ENCODE results near the gene ZMIZ1.

ZMIZ1 gene

GRCh38 chr10:79238606-79239005 lies 169.8 kb downstream of the ZMIZ1 start:
- no peak for DNase-seq

DNA sequence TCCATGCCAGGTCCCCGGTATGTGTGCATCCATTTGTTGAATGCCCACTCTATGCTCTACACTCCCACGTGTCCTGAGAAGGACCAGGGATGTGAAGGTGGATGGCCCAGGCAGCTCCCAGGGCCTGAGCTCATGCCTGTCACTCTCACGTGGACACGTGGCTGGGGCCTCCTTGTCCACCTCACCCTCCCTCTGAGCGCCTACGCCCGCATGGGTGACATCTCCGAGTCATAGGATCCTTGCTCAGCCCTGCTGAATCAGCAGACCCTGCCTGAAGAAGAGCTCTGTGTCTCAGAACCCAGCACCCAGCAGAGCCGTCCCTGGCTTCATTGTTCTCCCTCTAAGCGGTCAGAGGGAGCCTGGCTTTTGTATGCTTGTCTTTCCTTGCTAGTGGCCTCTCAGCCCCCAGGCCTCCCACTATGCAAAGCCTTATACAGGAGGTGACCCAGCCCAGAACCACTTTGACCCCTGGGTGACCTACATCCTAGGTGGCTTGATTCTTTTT lies 170.6 kb downstream of the ZMIZ1 start:
- DNase-seq, result no peak

- DNase-seq, result no peak
These were observed 171.3 kb downstream of the ZMIZ1 start for GRCh38 chr10:79239924-79240581.

DNA sequence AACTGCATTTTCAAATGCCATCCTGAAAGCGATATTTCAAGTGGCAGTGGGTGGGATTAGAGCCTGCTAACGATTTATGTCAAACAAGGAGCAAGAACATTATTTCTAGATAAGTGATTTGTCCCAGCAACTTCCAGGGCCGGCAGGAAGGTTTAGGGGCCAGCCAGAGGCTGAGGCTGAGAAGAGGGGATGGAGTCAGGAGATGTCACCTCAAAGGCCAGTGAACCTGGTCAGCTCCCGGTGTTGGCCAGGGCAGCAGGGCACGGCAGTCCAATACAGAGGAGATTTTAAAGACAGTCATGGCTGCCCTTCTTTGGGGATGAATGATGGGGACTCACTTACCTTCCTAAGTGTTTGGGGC lies 172.8 kb downstream of the ZMIZ1 start:
- DNase-seq, result no peak

- peak; percentile 53 for DNase-seq
These were observed 173.3 kb downstream of the ZMIZ1 start for GRCh38 chr10:79241990-79242619.

DNA sequence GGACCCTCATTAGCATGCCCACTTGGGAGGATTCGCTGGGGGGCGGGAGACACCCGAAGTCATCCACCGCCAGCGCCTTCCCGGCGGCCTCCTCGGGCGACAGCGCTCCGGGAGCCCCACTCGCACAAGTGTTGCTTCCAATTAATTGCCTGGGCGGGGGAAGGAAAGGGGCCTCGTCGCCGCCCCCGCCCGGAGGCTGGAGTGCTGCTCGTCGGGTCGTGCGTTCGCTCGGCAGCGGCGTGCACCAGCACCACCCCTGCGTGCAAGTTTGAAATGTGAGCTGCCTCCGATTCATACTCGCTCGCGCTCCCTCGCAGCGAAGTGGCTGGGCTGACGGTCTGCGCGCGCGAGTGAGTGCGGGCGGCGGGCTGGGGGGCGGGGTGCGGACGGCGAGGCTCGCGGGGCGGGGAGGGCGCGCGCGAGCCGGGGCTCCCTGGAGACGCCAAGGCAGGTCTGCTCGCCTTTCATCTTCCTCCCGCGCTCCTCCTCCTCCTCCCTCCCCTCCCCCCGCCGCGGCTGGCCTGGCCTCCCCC lies 173.9 kb downstream of the ZMIZ1 start:
- peak; percentile 51 for DNase-seq

- DNase-seq, result peak; percentile 40
These were observed 174.7 kb downstream of the ZMIZ1 start for GRCh38 chr10:79243181-79244067.

DNA sequence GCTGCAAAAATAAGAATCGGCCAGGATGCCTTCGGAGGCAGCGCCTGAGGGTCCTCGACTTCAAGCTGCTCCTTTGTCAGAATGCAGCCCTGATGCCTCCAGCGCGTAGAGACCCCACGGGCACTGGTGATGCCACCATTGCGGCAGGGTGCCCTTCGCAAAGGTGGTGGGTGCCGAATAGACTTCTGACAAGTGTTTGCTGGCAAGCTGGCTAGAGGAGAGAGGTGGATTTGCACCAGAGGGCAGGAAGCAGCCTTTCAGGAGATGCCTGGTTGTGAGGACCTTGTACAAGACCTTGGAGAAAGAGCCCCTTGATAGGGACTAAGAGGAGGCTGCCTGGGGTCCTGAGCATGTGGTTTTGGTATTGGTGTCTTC lies 175.3 kb downstream of the ZMIZ1 start:
- no peak for DNase-seq

GRCh38 chr10:79244841-79245504 lies 176.2 kb downstream of the ZMIZ1 start:
- DNase-seq, result no peak

GRCh38 chr10:79245539-79246208 lies 176.9 kb downstream of the ZMIZ1 start:
- DNase-seq, result no peak

DNA sequence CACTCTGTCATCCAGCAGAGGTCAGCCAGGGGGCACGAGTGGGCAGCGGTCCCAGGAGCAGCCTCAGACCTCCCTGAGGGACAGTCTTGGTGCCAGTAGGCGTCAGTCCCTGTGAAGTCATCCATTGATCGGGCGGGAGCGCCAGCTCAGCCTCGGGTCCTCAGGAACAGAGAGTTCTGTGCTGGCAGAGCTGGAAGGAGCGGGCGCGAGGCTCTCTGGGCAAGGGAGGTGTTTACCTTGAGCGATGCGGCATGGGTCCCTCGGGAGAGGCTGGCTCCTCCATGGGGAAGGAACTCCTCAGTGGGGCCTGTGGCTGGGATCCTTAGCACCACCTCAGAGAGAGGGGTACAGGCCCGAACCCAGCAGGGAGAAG lies 177.4 kb downstream of the ZMIZ1 start:
- no peak for DNase-seq

GRCh38 chr10:79246606-79247275 lies 178.0 kb downstream of the ZMIZ1 start:
- DNase-seq, result no peak

- no peak for DNase-seq
These were observed 178.8 kb downstream of the ZMIZ1 start for GRCh38 chr10:79247373-79248137.

- no peak for DNase-seq
These were observed 179.8 kb downstream of the ZMIZ1 start for GRCh38 chr10:79248341-79249185.

DNA sequence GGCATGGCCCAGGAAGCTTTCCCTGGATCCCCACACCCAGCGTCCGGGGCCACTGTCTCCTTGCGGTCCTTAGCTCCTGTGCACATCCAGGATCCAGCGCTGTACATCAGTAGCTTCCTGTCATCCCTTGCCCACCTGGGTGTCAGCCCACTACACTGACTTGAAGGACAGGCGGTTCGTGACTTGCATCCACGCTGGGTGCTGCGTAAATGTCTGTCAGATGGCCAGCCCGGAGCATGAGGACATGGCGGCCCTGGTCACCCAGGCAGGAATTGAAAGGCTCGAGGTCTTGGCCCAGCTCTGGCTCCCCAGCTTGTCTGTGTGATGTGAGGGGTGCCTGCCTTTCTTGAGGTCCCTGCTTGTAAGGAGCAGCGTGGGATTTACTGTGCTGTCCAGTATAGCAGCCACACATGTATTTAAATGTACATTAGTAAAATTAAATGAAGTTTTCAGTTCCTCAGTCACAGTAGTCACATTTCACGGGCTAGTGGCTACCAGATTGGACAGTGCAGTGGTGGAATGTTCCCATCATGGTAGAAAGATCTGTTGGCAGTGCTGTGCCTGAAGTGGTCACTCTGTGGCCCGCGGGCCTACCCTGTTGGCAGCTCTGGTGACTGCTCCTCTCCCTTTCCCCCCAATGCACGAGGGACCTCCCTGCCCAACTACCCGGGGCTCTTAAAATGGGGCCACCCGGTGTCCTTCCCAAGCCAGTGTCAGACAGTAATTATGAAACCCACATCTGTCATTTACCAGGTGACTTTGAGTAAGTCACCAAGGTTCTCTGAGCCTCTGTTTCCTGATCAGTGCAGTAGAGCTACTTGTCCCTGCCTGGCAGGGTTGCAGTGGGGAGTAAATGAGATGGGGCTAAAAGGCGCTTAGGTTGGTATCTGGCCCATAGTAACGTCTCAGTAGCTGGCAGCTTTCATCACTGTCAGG lies 180.7 kb downstream of the ZMIZ1 start:
- DNase-seq, result no peak

DNA sequence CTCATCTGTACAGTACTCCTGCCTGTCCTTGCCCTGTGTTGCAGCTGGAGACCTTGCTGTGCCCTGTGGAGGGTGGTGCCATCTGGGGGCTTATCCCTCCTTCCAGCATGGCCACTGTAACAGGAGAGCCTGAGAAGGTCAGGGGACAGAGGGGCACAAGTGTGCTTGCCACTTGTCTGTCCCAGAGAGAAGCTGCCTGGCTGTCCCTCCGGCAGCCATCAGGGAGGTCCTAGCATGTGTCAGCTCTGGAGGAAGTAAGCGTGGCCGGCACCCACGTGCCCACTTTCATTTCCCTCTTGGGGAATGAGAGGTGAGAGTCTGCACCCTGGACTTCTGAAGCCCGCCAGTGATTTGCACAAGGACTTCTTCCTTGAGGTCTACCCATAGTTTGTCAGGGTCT lies 181.5 kb downstream of the ZMIZ1 start:
- DNase-seq, result no peak

DNA sequence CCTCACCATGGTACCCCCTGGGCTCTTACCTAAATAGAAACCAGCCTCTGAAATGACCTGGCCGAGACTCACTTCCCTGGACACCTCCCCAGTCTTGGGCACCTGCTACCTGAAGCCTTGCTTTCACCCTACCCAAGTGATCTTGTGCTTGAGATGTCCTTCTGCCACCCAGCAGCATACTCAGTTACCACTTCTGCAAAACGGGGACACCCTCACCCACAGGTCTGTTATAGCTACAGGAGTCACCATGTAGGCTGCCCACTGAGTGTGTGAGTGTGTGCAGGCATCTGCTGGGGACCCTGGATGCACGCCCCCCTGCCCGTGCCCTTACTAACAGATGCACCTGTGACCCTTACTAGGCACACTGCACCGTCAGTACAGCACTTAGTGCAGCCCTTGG lies 183.7 kb downstream of the ZMIZ1 start:
- no peak for DNase-seq

DNA sequence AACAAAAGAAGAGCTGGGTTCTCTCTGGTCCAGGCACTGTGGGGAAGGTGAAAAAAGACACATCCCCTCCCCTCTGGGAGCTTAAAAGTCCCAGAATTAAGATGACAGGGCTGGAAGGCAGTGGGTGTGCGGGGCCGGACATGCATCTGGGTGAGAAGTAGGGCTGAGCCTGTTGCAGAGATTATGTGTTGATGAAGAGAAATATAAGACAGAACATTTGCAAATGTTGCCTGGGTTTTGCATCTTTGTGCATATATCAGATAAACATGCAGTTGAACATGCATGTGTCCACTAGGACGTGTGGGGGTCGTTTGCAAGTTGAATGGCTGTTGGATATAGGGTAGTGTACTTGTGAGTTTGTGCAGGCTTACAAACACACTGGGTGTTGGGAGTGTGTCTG lies 184.2 kb downstream of the ZMIZ1 start:
- DNase-seq, result no peak

DNA sequence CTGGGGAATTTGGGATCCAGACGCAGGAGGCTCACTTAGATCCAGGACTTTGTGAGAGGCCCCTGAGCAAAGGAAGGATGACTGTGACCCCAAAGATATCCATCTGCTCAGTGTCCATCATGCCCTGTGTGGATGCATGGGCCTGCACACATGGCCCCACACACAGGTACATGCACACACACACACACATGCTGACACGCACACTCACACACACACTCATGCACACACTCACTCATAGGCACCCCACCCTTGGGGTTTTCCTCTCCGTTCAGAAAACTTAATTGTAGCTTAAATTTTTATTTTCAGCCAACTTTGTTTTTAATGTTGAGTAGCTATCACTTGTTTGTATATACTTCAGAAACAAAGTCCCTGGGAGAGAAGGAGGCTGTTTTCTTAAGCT lies 184.9 kb downstream of the ZMIZ1 start:
- no peak for DNase-seq
